GM21390 (cell line): ENCODE data around the gene PPP1R2.
"Not testable (repeated sequence)": the region's sequence is repeated elsewhere in the genome, so short reads cannot be mapped to it uniquely, and the experiment has no call there.

Experiments used
- ATAC-seq: cut with Tn5 transposase; IDR thresholded peaks from one replicate; pipeline ENCODE4 v1.9.1; 2021; ENCODE audit not compliant: unreplicated experiment

PPP1R2 gene

GRCh38 chr3:195540027-195540426 is 3.1 kb downstream of the PPP1R2 start:
- ATAC-seq = no peak

- ATAC-seq = no peak
These were observed 3.6 kb downstream of the PPP1R2 start for GRCh38 chr3:195539479-195539878.

DNA sequence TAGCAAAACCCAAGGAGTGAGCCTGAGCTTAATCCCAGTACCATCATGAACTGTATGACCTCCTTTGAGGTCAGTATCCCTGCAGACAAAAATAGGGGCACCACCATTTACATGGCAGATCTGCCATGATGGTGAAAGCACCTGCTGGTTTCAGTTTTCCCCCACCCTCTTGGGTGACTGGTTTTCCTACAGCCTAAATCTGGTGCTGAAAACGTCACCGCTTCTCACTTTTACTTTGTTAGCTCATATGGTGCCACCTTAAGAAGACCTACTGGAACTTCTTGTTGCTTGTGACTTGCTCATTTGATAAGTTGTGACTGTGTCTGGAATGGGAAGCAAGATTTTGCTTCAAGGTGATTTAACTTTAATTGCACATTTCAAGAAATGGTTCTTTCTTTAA is 5.1 kb downstream of the PPP1R2 start:
- peak; percentile 60 for ATAC-seq

DNA sequence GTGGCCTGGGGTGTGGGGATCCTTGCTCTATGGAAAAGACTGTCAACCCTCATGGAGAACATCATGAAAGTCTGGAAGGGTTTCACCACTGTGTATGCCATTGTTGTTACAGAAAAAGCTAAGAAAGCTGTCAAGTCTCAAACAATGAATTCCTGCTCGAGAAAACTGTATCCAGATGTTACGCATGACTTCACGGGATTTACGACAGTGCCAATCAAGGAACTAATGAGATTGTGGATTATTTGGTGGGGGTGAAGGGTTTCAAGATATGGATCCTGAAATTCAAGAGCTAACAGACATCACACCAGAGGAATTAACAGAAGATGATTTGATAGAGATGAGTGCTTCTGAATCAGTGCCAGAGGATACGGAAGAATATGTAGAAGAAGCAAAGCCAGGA is 7.8 kb downstream of the PPP1R2 start:
- no peak for ATAC-seq

DNA sequence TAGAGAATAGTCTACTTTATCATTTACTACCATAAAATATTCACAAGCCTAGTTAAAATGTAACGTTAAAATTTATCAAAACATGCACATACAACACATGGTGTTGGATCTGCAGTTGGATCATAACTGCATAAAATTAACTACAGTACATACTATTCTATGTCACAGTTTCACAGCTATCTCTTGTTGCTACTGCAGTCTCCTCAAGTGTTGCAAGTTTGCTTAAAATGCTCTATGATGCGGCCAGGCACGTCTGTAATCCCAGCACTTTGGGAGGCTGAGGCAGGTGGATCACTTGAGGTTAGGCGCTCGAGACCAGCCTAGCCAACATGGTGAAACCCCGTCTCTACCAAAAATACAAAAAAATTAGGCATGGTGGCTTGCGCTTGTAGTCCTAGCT is 10.3 kb downstream of the PPP1R2 start:
- ATAC-seq = no peak

DNA sequence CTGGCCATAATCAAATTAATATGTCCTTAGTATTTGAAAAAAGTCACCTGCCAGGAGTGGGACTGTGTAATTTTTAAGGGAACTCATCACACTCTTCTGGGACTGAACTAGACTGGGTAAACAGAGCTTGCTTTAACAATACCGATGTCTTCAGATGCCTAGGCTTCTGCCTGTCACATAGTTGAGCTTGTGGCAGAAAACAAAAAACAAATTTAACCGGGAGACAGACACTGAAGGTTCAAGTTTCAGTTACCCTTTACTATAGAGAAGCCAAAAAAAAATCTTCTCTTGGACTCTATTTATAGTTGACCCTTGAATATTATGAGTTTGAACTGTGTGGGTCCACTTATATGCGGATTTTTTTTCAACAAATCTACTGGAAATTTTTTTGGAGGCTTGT is 10.8 kb downstream of the PPP1R2 start:
- ATAC-seq = no peak

DNA sequence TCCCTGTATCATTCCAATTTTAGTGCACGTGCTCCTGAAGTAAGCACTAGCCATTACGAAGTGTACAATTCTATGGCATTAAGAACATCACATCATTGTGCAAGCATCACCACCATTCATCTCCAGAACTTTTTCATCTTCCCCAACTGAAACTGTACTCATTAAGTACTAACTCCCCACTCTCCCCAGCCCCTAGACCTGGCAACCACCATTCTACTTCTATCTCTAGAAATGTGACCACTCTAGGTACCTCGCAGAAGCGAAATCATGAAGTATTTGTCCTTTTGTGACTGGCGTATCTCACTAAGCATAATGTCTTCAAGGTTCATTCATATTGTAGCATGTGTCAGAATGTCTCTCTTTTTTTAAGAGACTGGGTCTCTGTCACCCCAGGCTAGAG is 11.4 kb downstream of the PPP1R2 start:
- no peak for ATAC-seq

- ATAC-seq = no peak
These were observed 16.6 kb downstream of the PPP1R2 start for GRCh38 chr3:195526492-195526891.

DNA sequence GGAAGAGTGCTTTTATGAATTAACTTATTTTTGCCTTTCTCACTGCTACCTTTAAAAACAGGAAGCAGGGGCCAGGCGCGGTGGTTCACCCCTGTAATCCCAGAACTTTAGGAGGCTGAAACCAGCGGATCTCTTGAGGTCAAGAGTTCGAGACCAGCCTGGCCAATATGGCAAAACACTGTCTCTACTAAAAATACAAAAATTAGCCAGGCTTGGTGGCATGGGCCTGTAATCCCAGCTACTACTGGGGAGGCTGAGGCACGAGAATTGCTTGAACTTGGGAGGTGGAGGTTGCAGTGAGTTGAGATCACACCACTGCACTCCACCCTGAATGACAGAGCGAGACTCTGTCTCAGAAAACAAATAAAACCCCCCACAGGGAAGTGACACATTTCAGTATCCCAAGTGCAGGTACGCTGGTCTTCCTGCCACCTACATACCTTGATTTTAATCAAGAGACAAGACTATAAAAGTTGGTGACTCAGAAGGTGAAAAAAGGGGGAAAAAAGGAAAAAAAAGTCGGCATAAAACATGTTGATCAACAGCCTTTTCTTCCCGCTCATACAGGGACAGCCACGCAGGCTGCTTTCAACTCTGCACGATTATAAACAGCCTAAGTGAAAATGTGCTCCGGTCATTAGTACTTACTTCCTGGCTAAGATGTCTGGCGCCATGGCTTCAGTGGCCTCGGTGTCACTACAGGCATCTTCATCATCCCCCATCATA is 18.8 kb downstream of the PPP1R2 start:
- ATAC-seq = no peak

DNA sequence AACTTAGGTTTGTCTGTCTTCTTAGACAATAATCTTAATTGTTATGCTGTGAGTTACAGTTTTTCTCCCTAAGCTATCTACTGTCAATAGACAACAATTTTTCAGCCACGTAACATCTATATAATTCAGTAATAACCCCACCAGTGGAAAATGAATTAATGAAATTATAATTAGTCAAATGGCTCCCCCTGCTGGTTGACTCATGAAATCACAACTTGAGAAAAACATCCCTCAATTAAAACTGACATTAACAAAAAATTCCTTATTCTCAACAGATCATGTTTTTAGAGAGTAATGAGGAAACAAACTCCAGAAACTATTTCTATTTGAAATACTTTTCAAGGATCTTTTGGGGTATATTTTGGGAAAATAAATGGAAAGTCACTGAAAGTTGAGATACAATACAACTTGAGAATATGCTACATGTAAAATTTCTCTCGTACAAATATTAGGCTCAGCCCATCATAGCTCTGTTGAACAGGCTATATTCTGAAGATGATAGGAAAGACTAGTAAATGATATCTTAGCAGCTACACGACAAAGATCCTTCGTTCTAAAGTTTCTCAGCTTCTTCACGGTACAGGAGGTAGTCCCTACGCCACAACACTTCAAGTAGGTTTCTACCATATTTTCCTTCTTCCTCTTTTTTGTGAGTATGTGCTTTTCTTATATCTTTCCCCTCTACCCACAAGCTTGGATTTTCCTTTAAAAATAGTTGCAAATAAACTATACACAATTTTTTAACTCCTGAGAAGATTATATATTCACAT is 20.7 kb downstream of the PPP1R2 start:
- no peak for ATAC-seq

DNA sequence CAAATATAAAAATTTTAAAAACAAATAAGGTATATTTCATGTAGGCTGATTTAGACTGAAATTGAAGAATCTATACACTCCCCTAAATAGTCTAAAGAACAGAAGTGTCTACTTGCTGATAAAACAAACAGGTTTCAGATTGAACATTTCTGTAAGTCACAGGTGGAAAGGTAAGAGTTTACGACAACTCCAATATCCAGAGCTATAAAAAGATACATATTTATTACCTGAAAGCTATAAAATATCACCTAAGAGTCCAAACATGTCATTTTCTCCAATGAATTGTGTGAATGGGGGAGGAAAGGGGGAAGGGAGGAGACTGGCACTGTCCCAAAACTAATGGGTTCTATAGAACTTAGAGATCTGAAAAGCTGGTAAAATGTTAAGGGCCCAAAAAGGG is 26.1 kb downstream of the PPP1R2 start:
- no peak for ATAC-seq

DNA sequence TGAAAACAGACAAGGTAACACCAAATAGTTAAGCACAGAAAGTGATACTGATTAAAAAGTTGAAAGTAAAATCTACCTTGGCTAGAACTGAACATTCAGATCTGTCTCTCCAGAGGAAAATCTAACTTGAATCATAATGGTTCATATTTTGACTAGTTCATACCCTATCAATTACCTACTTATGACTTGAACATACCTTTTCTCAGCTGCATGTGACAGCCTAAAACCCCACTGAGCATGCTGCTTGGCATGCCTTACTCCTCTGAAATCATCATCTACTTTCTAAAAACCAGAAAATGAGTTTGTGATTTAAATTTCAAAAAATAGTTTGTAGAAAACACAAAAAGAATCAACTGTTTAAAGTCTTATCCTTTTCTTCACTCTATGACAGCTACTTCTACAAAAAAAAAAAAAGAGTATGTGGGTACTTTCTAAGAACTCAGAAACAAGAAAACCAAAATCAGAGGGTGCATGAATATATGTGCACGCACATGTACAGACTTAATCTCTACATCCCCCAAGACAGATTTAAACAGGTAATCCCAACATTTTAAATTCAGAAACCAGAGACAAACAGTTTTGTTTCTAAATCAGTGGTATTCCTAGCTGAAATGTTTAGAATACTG is 28.4 kb downstream of the PPP1R2 start:
- not testable (repeated sequence) for ATAC-seq

DNA sequence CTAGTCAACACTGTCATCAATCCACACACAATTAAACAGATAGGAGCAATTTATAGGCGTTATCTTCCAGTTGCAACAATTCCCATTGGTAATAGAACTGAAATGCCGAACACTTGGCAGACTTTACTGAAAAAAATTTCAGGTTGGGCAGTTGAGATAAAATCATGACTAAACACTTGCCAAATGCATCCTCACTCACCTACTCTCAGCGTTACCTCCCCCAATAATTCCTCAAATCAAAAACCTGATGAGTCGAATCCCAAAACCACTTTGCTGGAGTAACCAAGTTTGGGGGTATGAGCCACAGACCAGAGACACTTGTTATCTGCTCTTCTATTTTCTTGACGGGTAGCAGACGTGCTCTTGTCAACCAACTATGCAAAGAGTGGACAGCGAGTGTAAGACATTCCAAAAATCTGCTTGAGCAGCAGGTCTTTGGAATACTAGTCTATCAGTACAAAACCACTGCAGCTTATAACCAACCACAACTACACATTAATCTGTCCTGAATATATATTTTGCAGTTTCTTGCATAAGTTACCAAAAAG is 30.3 kb downstream of the PPP1R2 start:
- no peak for ATAC-seq

GRCh38 chr3:195511136-195511535 is 32.0 kb downstream of the PPP1R2 start:
- no peak for ATAC-seq

GRCh38 chr3:195508185-195508584 is 34.9 kb downstream of the PPP1R2 start:
- no peak for ATAC-seq

GRCh38 chr3:195475614-195476013 is 67.5 kb downstream of the PPP1R2 start:
- no peak for ATAC-seq

GRCh38 chr3:195475116-195475515 is 68.0 kb downstream of the PPP1R2 start:
- not testable (repeated sequence) for ATAC-seq

- ATAC-seq = no peak
These were observed 74.3 kb downstream of the PPP1R2 start for GRCh38 chr3:195468841-195469240.

- ATAC-seq = no peak
These were observed 74.7 kb downstream of the PPP1R2 start for GRCh38 chr3:195468391-195468776.

DNA sequence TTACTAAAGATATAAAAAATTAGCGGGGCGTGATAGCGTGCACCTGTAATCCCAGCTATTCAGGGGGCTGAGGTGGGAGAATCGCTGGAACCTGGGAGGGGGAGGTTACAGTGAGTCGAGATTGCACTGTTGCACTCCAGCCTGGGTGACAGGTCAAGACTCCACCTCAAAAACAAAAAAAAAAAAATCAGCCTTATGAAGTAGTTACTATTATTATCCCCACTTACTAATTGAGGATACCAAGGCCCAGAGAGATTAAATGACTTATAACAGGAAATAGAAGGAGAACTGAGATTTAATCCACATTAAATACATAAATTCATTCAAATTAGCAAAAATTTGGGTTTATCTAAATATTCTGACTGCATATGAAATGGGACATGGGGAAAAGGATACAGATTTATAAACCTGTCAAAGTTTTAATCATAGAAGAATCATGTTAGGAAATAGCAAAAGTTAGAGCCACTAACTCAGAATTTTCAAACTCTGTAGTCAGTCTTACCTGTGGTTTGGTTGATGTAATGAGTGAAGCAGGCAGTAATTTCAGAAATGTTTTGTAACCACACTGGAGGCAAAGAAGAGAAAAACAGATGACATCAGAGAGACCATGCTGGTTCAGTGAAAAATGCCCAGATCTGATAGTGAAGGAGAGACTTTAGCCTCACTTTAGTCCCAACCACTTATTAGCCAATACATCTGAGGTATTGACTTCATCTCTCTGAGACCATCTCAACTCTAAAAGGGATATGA is 75.3 kb downstream of the PPP1R2 start:
- ATAC-seq = no peak

DNA sequence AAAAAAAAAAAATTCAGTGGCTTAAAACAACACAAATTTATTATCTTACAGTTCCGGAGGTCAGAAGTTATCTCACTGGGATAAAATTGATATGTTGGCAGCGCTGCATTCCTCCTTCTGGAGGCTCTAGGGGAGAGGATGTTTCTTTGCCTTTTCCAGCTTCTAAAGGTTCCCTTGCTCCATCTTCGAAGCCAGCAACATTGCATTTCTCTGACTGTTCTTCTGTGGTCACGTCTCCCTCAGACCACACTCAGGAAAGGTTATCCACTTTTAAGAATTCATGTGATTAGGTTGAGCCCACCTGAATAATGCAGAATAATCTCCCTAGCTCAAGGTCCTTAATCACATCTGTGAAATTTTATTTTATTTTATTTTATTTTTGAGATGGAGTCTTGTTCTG is 76.9 kb downstream of the PPP1R2 start:
- ATAC-seq = no peak
